GOT3 (cell line): ENCODE measurements around the gene NOTCH1.
"Not testable (repeated sequence)": the region's sequence is repeated elsewhere in the genome, so short reads cannot be mapped to it uniquely, and the experiment has no call there.

Experiments used
- DNase-seq: peaks from one replicate; lab custom pipeline; 2025; ENCODE audit warnings: mixed read lengths; lab: John Stamatoyannopoulos, UW

The NOTCH1 gene

GRCh38 chr9:136564379-136564988 is 18.6 kb upstream of the NOTCH1 start:
- no peak for DNase-seq

GRCh38 chr9:136563646-136564325 is 17.9 kb upstream of the NOTCH1 start:
- no peak for DNase-seq

- no peak for DNase-seq
Observed at GRCh38 chr9:136562746-136563495, 17.1 kb upstream of the NOTCH1 start.

GRCh38 chr9:136561779-136562178 is 15.9 kb upstream of the NOTCH1 start:
- no peak for DNase-seq

GRCh38 chr9:136560586-136560985 is 14.7 kb upstream of the NOTCH1 start:
- DNase-seq = no peak

GRCh38 chr9:136559371-136559770 is 13.5 kb upstream of the NOTCH1 start:
- not testable (repeated sequence) for DNase-seq

- DNase-seq = not testable (repeated sequence)
Observed at GRCh38 chr9:136558846-136559245, 13.0 kb upstream of the NOTCH1 start.

GRCh38 chr9:136558373-136558772 is 12.5 kb upstream of the NOTCH1 start:
- no peak for DNase-seq

- no peak for DNase-seq
Observed at GRCh38 chr9:136557036-136557435, 11.2 kb upstream of the NOTCH1 start.

- no peak for DNase-seq
Observed at GRCh38 chr9:136556166-136556565, 10.3 kb upstream of the NOTCH1 start.

- no peak for DNase-seq
Observed at GRCh38 chr9:136554870-136555269, 9.0 kb upstream of the NOTCH1 start.

- DNase-seq = no peak
Observed at GRCh38 chr9:136553581-136553980, 7.7 kb upstream of the NOTCH1 start.

- no peak for DNase-seq
Observed at GRCh38 chr9:136552117-136552703, 6.4 kb upstream of the NOTCH1 start.

- DNase-seq = no peak
Observed at GRCh38 chr9:136551401-136552116, 5.7 kb upstream of the NOTCH1 start.

- DNase-seq = no peak
Observed at GRCh38 chr9:136550439-136551289, 4.8 kb upstream of the NOTCH1 start.

GRCh38 chr9:136549010-136549980 is 3.4 kb upstream of the NOTCH1 start:
- no peak for DNase-seq

- no peak for DNase-seq
Observed at GRCh38 chr9:136547508-136548215, 1.8 kb upstream of the NOTCH1 start.

- DNase-seq = no peak
Observed at GRCh38 chr9:136546697-136547501, 1.1 kb upstream of the NOTCH1 start.

GRCh38 chr9:136545692-136545964 is 220 bp downstream of the NOTCH1 start:
- DNase-seq = no peak
